A549 (cell line): ENCODE results near the gene PLPP2.

Source experiments
- BHLHE40 ChIP-seq: IDR thresholded peaks from 2 replicates; pipeline ENCODE4 v1.6.1; 2012; ENCODE audit warnings: low read depth, low read length, inconsistent platforms
- HOXA7 ChIP-seq: fragments of 250-450 bp; sonication (Bioruptor Pico); IDR thresholded peaks from 2 replicates; pipeline ENCODE4 v1.5.0; 2020; ENCODE audit warnings: mild to moderate bottlenecking, moderate library complexity
- KDM5A ChIP-seq: fragments of 200-600 bp; sonication (generic); IDR thresholded peaks from 2 replicates; pipeline ENCODE4 v1.6.1; 2016; ENCODE audit warnings: antibody characterized with exemption, mild to moderate bottlenecking
- MYC ChIP-seq: IDR thresholded peaks from 2 replicates; pipeline ENCODE4 v1.6.1; 2012; ENCODE audit warnings: mild to moderate bottlenecking, inconsistent platforms, low read length, improper control_type of control experiment, borderline replicate concordance
- PHF8 ChIP-seq: fragments of 200-600 bp; sonication (generic); IDR thresholded peaks from 2 replicates; pipeline ENCODE4 v1.6.1; 2016; ENCODE audit warnings: low read depth, mild to moderate bottlenecking, antibody characterized with exemption, moderate library complexity, borderline replicate concordance
- POLR2A ChIP-seq: IDR thresholded peaks from 2 replicates; pipeline ENCODE4 v1.6.1; 2012; ENCODE audit warnings: mild to moderate bottlenecking, low read length
- REST ChIP-seq: fragments of 200-600 bp; sonication (generic); IDR thresholded peaks from 2 replicates; pipeline ENCODE4 v1.6.1; 2016; ENCODE audit warnings: antibody characterized with exemption, mild to moderate bottlenecking, moderate library complexity
- SMC3 ChIP-seq: fragments of >200 bp; sonication (Bioruptor Twin); formaldehyde crosslinking; IDR thresholded peaks from 3 replicates; pipeline ENCODE4 v1.6.1; 2018; ENCODE audit warnings: inconsistent platforms
- SREBF2 ChIP-seq: fragments of 450-650 bp; IDR thresholded peaks from 2 replicates; pipeline ENCODE4 v1.6.1; 2014; ENCODE audit warnings: mild to moderate bottlenecking, moderate library complexity
- TF ChIP-seq, protein P1 (sequence below): IDR thresholded peaks from 2 replicates; pipeline ENCODE4 v1.6.1; 2012
- TF ChIP-seq, protein P2 (sequence below): fragments of >200 bp; sonication (Bioruptor Twin); formaldehyde crosslinking; IDR thresholded peaks from 3 replicates; pipeline ENCODE4 v1.5.1; 2016

GRCh38 chr19:326871-327270, 35.7 kb upstream of the PLPP2 start:
- TF ChIP-seq POLR2A: no peak
- TF ChIP-seq, protein P1, sequence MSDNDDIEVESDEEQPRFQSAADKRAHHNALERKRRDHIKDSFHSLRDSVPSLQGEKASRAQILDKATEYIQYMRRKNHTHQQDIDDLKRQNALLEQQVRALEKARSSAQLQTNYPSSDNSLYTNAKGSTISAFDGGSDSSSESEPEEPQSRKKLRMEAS: no peak
- no peak for TF ChIP-seq SREBF2
- TF ChIP-seq, protein P2, sequence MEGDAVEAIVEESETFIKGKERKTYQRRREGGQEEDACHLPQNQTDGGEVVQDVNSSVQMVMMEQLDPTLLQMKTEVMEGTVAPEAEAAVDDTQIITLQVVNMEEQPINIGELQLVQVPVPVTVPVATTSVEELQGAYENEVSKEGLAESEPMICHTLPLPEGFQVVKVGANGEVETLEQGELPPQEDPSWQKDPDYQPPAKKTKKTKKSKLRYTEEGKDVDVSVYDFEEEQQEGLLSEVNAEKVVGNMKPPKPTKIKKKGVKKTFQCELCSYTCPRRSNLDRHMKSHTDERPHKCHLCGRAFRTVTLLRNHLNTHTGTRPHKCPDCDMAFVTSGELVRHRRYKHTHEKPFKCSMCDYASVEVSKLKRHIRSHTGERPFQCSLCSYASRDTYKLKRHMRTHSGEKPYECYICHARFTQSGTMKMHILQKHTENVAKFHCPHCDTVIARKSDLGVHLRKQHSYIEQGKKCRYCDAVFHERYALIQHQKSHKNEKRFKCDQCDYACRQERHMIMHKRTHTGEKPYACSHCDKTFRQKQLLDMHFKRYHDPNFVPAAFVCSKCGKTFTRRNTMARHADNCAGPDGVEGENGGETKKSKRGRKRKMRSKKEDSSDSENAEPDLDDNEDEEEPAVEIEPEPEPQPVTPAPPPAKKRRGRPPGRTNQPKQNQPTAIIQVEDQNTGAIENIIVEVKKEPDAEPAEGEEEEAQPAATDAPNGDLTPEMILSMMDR: no peak
- no peak for TF ChIP-seq PHF8
- no peak for TF ChIP-seq REST
- no peak for TF ChIP-seq MYC
- no peak for TF ChIP-seq SMC3
- TF ChIP-seq BHLHE40: no peak
- TF ChIP-seq KDM5A: no peak
- no peak for TF ChIP-seq HOXA7 (CRISPR knock-in tag)
